Measurements from ENCODE around the gene GNG10.

DNA sequence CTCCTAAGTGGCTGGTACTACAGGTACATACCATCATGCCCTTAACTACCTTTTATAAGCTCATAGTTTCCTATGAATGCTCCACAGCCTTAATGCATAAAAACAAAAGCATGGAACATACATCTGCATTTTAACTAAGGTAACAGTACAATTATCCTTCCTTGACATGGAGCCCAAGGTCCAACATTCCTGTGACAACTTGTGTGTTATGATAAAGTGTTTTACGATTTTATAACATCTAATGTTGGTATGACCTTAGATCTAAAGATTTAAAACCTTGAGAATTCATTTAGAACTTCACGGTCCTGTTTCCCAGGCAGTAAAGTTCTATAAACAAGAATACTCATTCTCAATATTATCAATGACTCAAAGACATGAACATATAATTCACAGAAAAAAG lies 43.1 kb downstream of the GNG10 start:
- no peak for TF ChIP-seq EZH2 (IDR thresholded peaks at IDR 0.05)
- TF ChIP-seq POLR2AphosphoS5 (IDR thresholded peaks at IDR 0.05; ENCODE audit: borderline replicate concordance, low read depth, low read length), result no peak
